ENCODE measurements around the gene EFL1. TPM values are rescaled to one million over a fixed set of nuclear protein-coding genes. Genes with fewer than 3 reads are reported as not detected.

Gene EFL1
- total and polyA plus RNA-seq, 9 of the 15 experiments (the other 6 are each of a cell fraction or from before 2014, with no cell fraction given), result 4.8 to 32.5 (median 16.9) TPM

- Histone ChIP-seq H3K9me1 (ENCODE audit: control insufficient read depth, insufficient read depth, low read length) (no peaks in the 10 kb centered on the region), H3K27me3 (ENCODE audit: control insufficient read depth in 2 of 2, insufficient read depth in 2 of 2, low read length in 2 of 2) (no peaks in the 10 kb centered on the region), H3K9me3 (replicated peaks; ENCODE audit: control insufficient read depth, insufficient read depth, low read depth, low read length) (no peaks in the 10 kb centered on the region), H3K4me3 (no peak overlapping the region), H3K27ac (ENCODE audit: extremely low read depth, low read depth, low read length) (no peak overlapping the region), H3K4me2 (ENCODE audit: insufficient read depth, low read length) (no peak overlapping the region), H3K36me3 (ENCODE audit: control insufficient read depth, insufficient read depth, low read length) (no peaks in the 10 kb centered on the region), H4K20me1 (replicated peaks; ENCODE audit: control insufficient read depth, insufficient read depth, low read length) (no peaks in the 10 kb centered on the region), H3K79me2 (ENCODE audit: control insufficient read depth, insufficient read depth, low read length) (no peaks in the 10 kb centered on the region), H3K9ac (ENCODE audit: insufficient read depth in 1 of 2, low read depth in 2 of 2, low read length in 2 of 2) (no peak overlapping the region), H2AFZ (ENCODE audit: low read depth, low read length) (no peak overlapping the region), H3K4me1 (replicated peaks in 1 of 2; ENCODE audit: control insufficient read depth in 2 of 2, insufficient read depth in 2 of 2, low read length in 2 of 2) (peaks cover 0 to 2% of the 10 kb centered on the region in 2 experiments; a peak in 2 of 5 replicates)
- ChIA-PET POLR2A (no interaction called here), CTCF (ENCODE audit: low intra/inter-chr PET ratio) (no interaction called here)
- 55% methylated on average over 5 of the region's 5 CpGs for WGBS (ENCODE audit: insufficient coverage, low coverage, missing lambda C conversion rate)
- TF ChIP-seq BHLHE40 (IDR thresholded peaks at IDR 0.05; ENCODE audit: low read length), result no peak
- TF ChIP-seq PTBP1 (IDR thresholded peaks at IDR 0.05; ENCODE audit: low read depth, low read length), result no peak
- TF ChIP-seq, protein P1, sequence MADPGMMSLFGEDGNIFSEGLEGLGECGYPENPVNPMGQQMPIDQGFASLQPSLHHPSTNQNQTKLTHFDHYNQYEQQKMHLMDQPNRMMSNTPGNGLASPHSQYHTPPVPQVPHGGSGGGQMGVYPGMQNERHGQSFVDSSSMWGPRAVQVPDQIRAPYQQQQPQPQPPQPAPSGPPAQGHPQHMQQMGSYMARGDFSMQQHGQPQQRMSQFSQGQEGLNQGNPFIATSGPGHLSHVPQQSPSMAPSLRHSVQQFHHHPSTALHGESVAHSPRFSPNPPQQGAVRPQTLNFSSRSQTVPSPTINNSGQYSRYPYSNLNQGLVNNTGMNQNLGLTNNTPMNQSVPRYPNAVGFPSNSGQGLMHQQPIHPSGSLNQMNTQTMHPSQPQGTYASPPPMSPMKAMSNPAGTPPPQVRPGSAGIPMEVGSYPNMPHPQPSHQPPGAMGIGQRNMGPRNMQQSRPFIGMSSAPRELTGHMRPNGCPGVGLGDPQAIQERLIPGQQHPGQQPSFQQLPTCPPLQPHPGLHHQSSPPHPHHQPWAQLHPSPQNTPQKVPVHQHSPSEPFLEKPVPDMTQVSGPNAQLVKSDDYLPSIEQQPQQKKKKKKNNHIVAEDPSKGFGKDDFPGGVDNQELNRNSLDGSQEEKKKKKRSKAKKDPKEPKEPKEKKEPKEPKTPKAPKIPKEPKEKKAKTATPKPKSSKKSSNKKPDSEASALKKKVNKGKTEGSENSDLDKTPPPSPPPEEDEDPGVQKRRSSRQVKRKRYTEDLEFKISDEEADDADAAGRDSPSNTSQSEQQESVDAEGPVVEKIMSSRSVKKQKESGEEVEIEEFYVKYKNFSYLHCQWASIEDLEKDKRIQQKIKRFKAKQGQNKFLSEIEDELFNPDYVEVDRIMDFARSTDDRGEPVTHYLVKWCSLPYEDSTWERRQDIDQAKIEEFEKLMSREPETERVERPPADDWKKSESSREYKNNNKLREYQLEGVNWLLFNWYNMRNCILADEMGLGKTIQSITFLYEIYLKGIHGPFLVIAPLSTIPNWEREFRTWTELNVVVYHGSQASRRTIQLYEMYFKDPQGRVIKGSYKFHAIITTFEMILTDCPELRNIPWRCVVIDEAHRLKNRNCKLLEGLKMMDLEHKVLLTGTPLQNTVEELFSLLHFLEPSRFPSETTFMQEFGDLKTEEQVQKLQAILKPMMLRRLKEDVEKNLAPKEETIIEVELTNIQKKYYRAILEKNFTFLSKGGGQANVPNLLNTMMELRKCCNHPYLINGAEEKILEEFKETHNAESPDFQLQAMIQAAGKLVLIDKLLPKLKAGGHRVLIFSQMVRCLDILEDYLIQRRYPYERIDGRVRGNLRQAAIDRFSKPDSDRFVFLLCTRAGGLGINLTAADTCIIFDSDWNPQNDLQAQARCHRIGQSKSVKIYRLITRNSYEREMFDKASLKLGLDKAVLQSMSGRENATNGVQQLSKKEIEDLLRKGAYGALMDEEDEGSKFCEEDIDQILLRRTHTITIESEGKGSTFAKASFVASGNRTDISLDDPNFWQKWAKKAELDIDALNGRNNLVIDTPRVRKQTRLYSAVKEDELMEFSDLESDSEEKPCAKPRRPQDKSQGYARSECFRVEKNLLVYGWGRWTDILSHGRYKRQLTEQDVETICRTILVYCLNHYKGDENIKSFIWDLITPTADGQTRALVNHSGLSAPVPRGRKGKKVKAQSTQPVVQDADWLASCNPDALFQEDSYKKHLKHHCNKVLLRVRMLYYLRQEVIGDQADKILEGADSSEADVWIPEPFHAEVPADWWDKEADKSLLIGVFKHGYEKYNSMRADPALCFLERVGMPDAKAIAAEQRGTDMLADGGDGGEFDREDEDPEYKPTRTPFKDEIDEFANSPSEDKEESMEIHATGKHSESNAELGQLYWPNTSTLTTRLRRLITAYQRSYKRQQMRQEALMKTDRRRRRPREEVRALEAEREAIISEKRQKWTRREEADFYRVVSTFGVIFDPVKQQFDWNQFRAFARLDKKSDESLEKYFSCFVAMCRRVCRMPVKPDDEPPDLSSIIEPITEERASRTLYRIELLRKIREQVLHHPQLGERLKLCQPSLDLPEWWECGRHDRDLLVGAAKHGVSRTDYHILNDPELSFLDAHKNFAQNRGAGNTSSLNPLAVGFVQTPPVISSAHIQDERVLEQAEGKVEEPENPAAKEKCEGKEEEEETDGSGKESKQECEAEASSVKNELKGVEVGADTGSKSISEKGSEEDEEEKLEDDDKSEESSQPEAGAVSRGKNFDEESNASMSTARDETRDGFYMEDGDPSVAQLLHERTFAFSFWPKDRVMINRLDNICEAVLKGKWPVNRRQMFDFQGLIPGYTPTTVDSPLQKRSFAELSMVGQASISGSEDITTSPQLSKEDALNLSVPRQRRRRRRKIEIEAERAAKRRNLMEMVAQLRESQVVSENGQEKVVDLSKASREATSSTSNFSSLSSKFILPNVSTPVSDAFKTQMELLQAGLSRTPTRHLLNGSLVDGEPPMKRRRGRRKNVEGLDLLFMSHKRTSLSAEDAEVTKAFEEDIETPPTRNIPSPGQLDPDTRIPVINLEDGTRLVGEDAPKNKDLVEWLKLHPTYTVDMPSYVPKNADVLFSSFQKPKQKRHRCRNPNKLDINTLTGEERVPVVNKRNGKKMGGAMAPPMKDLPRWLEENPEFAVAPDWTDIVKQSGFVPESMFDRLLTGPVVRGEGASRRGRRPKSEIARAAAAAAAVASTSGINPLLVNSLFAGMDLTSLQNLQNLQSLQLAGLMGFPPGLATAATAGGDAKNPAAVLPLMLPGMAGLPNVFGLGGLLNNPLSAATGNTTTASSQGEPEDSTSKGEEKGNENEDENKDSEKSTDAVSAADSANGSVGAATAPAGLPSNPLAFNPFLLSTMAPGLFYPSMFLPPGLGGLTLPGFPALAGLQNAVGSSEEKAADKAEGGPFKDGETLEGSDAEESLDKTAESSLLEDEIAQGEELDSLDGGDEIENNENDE (IDR thresholded peaks at IDR 0.05; ENCODE audit: low read depth, low read length), result no peak
- no peak for TF ChIP-seq NFRKB (IDR thresholded peaks at IDR 0.05; ENCODE audit: low read depth)
- TF ChIP-seq TCF3 (CRISPR knock-in tag; IDR thresholded peaks at IDR 0.05), result no peak
- TF ChIP-seq ZNF431 (CRISPR knock-in tag; IDR thresholded peaks at IDR 0.05), result no peak
- TF ChIP-seq CBX5 (IDR thresholded peaks at IDR 0.05; ENCODE audit: borderline replicate concordance, low read depth), result no peak
- ATAC-seq (no peak), FAIRE-seq (no peak), DNase-seq (ENCODE audit: extremely low read depth in 1 of 4, low spot score in 3 of 4) (no peak)
- in situ Hi-C loops (cut with MboI), result no loop called here
- intact Hi-C loops (cut with micrococcal nuclease), result no loop called here
- no TSS peak for BruUV-seq (replicated peaks)
These were observed 29.7 kb upstream of the EFL1 start for GRCh38 chr15:82292271-82292670.

Data from K562 (cell line).